HepG2 (cell line): Measurements from ENCODE around the gene PAPSS2. TPM values are rescaled to one million over a fixed set of nuclear protein-coding genes. Genes with fewer than 3 reads are reported as not detected.

Experiments used
- ATAC-seq: fragments of 200-7000 bp; cut with Tn5 transposase; 3 replicates; pipeline ENCODE4 v1.9.1; 2020; ENCODE audit warnings: mild to moderate bottlenecking, moderate library complexity
- BruUV-seq: library from RNA; stranded (reverse); fragments of 400-500 nt; replicated peaks from 2 replicates; lab custom pipeline; 2021; lab: Mats Ljungman, UMichigan
- CTCF ChIA-PET: fragments of 300-600 bp; formaldehyde crosslinking; extraction: SDS; loops from one replicate; lab custom pipeline; 2021; ENCODE audit warnings: low total read pairs, inconsistent platforms, low intra/inter-chr PET ratio; lab: Yijun Ruan, JAX
- POLR2A ChIA-PET: fragments of 350-600 bp; sonication (Branson Sonifier 250); formaldehyde crosslinking; loops from one replicate; lab custom pipeline; 2020; ENCODE audit warnings: antibody characterized with exemption, inconsistent platforms; lab: Yijun Ruan, JAX
- DNase-seq: peaks from one replicate; pipeline ENCODE4 v3.0.0-alpha.2; 2015; ENCODE audit warnings: low spot score
- FAIRE-seq: peaks from 3 replicates; lab custom pipeline; 2011; peaks lifted over from hg19 to GRCh38; lab: Jason Lieb, UNC
- H2AFZ ChIP-seq: one replicate; pipeline ENCODE4 v1.6.1; 2011; ENCODE audit warnings: low read length, inconsistent platforms
- H3K27ac ChIP-seq: fragments of 300-600 bp; 3 replicates; pipeline ENCODE4 v1.8.0; 2011; ENCODE audit warnings: mixed run types, mild to moderate bottlenecking, mixed read lengths, low read length, inconsistent platforms; ENCODE audit not compliant: insufficient read depth; ENCODE audit errors: extremely low read length
- H3K27me3 ChIP-seq, 2 experiments: fragments of 200-600 bp in 1 of 2; 2 replicates in 1 of 2; 3 replicates in 1 of 2; pipeline versions ENCODE4 v1.6.0 to v1.8.0; 2011; ENCODE audit warnings: low read length in 2 of 2, mild to moderate bottlenecking in 2 of 2, moderate library complexity in 2 of 2, inconsistent platforms in 1 of 2; ENCODE audit not compliant: insufficient read depth in 2 of 2, control insufficient read depth in 1 of 2
- H3K36me3 ChIP-seq, 2 experiments: fragments of 200-600 bp in 1 of 2; replicated peaks in 1 of 2; 2 replicates in 1 of 2; 3 replicates in 1 of 2; pipeline versions ENCODE4 v1.5.1 to v1.8.0; 2011; ENCODE audit warnings: low read length in 2 of 2, inconsistent platforms in 1 of 2; ENCODE audit not compliant: insufficient read depth in 2 of 2, control insufficient read depth in 1 of 2
- H3K4me1 ChIP-seq: 2 replicates; pipeline ENCODE4 v1.5.1; 2012; ENCODE audit warnings: low read length, inconsistent platforms; ENCODE audit not compliant: insufficient read depth
- H3K4me2 ChIP-seq: 2 replicates; pipeline ENCODE4 v1.6.0; 2011; ENCODE audit warnings: low read depth, low read length, inconsistent platforms
- H3K4me3 ChIP-seq, 3 experiments: fragments of 200-600 bp in 1 of 3; sonication (generic), shearing (Covaris generic) in 1 of 3; replicated peaks in 1 of 3; 2 replicates each; pipeline ENCODE4 v1.5.1; 2011 to 2016; ENCODE audit warnings: low read length in 3 of 3, inconsistent platforms in 2 of 3, low read depth in 2 of 3, mild to moderate bottlenecking in 2 of 3, control low read depth in 1 of 3, mixed read lengths in 1 of 3; ENCODE audit not compliant: insufficient read depth in 1 of 3
- H3K79me2 ChIP-seq: one replicate; pipeline ENCODE4 v1.6.1; 2011; ENCODE audit warnings: low read length, inconsistent platforms; ENCODE audit not compliant: insufficient read depth
- H3K9ac ChIP-seq: 2 replicates; pipeline ENCODE4 v1.6.0; 2011; ENCODE audit warnings: mild to moderate bottlenecking, low read depth, low read length, inconsistent platforms; ENCODE audit not compliant: insufficient read depth
- H3K9me3 ChIP-seq: 2 replicates; pipeline ENCODE4 v1.5.1; 2012; ENCODE audit warnings: mild to moderate bottlenecking, low read length
- H4K20me1 ChIP-seq: 2 replicates; pipeline ENCODE4 v1.6.0; 2011; ENCODE audit warnings: inconsistent platforms, mild to moderate bottlenecking, low read length, moderate library complexity; ENCODE audit not compliant: insufficient read depth
- CAMTA2 ChIP-seq: sonication (generic); formaldehyde crosslinking; IDR thresholded peaks from 2 replicates; pipeline ENCODE4 v1.4.0; 2020; ENCODE audit warnings: mild to moderate bottlenecking, missing genetic modification reagents, borderline replicate concordance
- GPN1 ChIP-seq: sonication (generic); formaldehyde crosslinking; IDR thresholded peaks from 2 replicates; pipeline ENCODE4 v1.5.1; 2020; ENCODE audit warnings: missing genetic modification reagents, borderline replicate concordance
- MAFF ChIP-seq: IDR thresholded peaks from 2 replicates; pipeline ENCODE4 v1.6.1; 2011; ENCODE audit warnings: low read depth, low read length, improper control_type of control experiment
- MAFK ChIP-seq, 2 experiments: IDR thresholded peaks in 1 of 2; conservative IDR thresholded peaks in 1 of 2; 2 replicates each; pipeline ENCODE4 v1.6.1; 2011; ENCODE audit warnings: improper control_type of control experiment in 2 of 2, low read length in 2 of 2
- RORA ChIP-seq: sonication (generic); formaldehyde crosslinking; IDR thresholded peaks from 2 replicates; pipeline ENCODE4 v1.5.0; 2020; ENCODE audit warnings: mild to moderate bottlenecking, missing genetic modification reagents, moderate library complexity
- SIN3A ChIP-seq: IDR thresholded peaks from 2 replicates; pipeline ENCODE4 v1.6.1; 2011; ENCODE audit warnings: low read depth, mild to moderate bottlenecking, control low read depth, low read length, borderline replicate concordance
- SP1 ChIP-seq, 2 experiments: fragments of 450-650 bp in 1 of 2; sonication (generic) in 1 of 2; formaldehyde crosslinking in 1 of 2; IDR thresholded peaks; 2 replicates each; pipeline versions ENCODE4 v1.4.0 to v1.6.1; 2016 to 2020; ENCODE audit warnings: missing genetic modification reagents in 1 of 2
- ZBTB2 ChIP-seq: sonication (generic); formaldehyde crosslinking; IDR thresholded peaks from 2 replicates; pipeline ENCODE4 v1.8.0; 2022; ENCODE audit warnings: low read depth, missing genetic modification reagents
- ZKSCAN5 ChIP-seq: sonication (generic); formaldehyde crosslinking; IDR thresholded peaks from 2 replicates; pipeline ENCODE4 v1.5.1; 2020; ENCODE audit warnings: mild to moderate bottlenecking, missing genetic modification reagents
- ZNF331 ChIP-seq: sonication (generic); formaldehyde crosslinking; IDR thresholded peaks from 2 replicates; pipeline ENCODE4 v1.4.0; 2020; ENCODE audit warnings: missing genetic modification reagents
- ZNF672 ChIP-seq: sonication (generic); formaldehyde crosslinking; IDR thresholded peaks from 2 replicates; pipeline ENCODE4 v1.8.1; 2022; ENCODE audit warnings: missing genetic modification reagents
- WGBS: methylation state at CpG from one replicate; pipeline ENCODE4 v1.1.6; 2017; ENCODE audit warnings: low lambda C conversion rate; 5-methylcytosine and 5-hydroxymethylcytosine counted together
- in situ Hi-C: cut with HindIII; loops from 2 replicates; pipeline ENCODE4 v1.10.0; 2017; ENCODE audit warnings: low pct_unique_long_range_greater_than_20kb; ENCODE audit not compliant: extremely low pct_ligation_motif_present
- intact Hi-C: fragments of 100-400 bp; cut with micrococcal nuclease; formaldehyde crosslinking; loops from one replicate; pipeline ENCODE4 v1.10.0; 2022; ENCODE audit not compliant: unreplicated experiment
- polyA plus RNA-seq, 8 experiments: library from polyadenylated mRNA; depleted of rRNA in 3 of 8; stranded (reverse) in 7 of 8; unstranded in 1 of 8; fragments of >200 nt; fragmentation: Illumina TruSeq in 4 of 8; extraction: Trizol in 4 of 8; gene quantifications; 2 replicates each; pipeline versions ENCODE4 v1.2.1 to v1.2.3, GENCODE V29; 2011 to 2016; ENCODE audit warnings: low read depth in 4 of 8, missing spikeins in 1 of 8, mixed read lengths in 1 of 8; ENCODE audit not compliant: insufficient read depth in 1 of 8
- total RNA-seq, 5 experiments: library from RNA; depleted of rRNA; stranded (reverse); fragments of >200 nt; fragmentation: Illumina TruSeq; extraction: Trizol; gene quantifications; 2 replicates each; pipeline ENCODE4 v1.2.3, GENCODE V29; 2016; ENCODE audit warnings: low read depth in 1 of 5

Gene PAPSS2
- total and polyA plus RNA-seq, 2 of the 13 experiments (the other 11 are each of a cell fraction or from before 2014, with no cell fraction given): 0.11 to 0.12 TPM

- FAIRE-seq (no peak), ATAC-seq (no peak), DNase-seq (no peak)
- Histone ChIP-seq H3K79me2 (no peaks in the 10 kb centered on the region), H3K36me3 (no peaks in the 10 kb centered on the region), H2AFZ (no peak overlapping the region), H3K4me3 (no peak overlapping the region), H3K4me2 (no peak overlapping the region), H4K20me1 (no peaks in the 10 kb centered on the region), H3K9ac (no peak overlapping the region), H3K9me3 (no peaks in the 10 kb centered on the region), H3K4me1 (no peaks in the 10 kb centered on the region), H3K27me3 (peaks cover 0 to 14% of the 10 kb centered on the region in 2 experiments; a peak in 1 of 5 replicates), H3K27ac (no peak overlapping the region)
- in situ Hi-C loops: no loop called here
- ChIA-PET POLR2A (no interaction called here), CTCF (no interaction called here)
- no peak for TF ChIP-seq ZNF672 (CRISPR knock-in tag)
- no peak for TF ChIP-seq RORA (CRISPR knock-in tag)
- no peak for TF ChIP-seq SIN3A
- TF ChIP-seq ZNF331: no peak
- intact Hi-C loops: no loop called here
- 12% methylated on average over 3 of the region's 3 CpGs for WGBS
- BruUV-seq: no TSS peak
Observed at GRCh38 chr10:87695074-87695473, 35.4 kb downstream of the PAPSS2 start.

GRCh38 chr10:87696922-87697745 lies 37.5 kb downstream of the PAPSS2 start:
- FAIRE-seq (no peak), ATAC-seq (no peak), DNase-seq (no peak)
- H3K79me2 ChIP-seq: no peaks in the 10 kb centered on the region
- H3K4me3 ChIP-seq: no peak overlapping the region
- TF ChIP-seq GPN1 (no peak), MAFF (0 out of 2 replicates have a peak, but pooled peaks have one; percentile 42), ZBTB2 (no peak), ZKSCAN5 (CRISPR knock-in tag) (no peak), SP1 (IDR thresholded peaks at IDR 0.05) (no peak), SP1 (CRISPR knock-in tag; IDR thresholded peaks at IDR 0.05) (no peak), CAMTA2 (CRISPR knock-in tag) (no peak), MAFK (conservative IDR thresholded peaks at IDR 0.05 in 1 of 2, IDR thresholded peaks at IDR 0.05 in 1 of 2; ENCODE audit: low read length in 2 of 2) (peak; percentile 42 to 68; a peak in 2 of 4 replicates)
- H3K27ac ChIP-seq: no peak overlapping the region
- H3K4me2 ChIP-seq: no peak overlapping the region
- 48% methylated on average over 7 of the region's 11 CpGs for WGBS
- peaks cover 11% of the 10 kb centered on the region for H3K4me1 ChIP-seq
- BruUV-seq: no TSS peak
- no peak overlapping the region for H3K9ac ChIP-seq
- ChIA-PET POLR2A (no interaction called here), CTCF (no interaction called here)
- peaks cover 0 to 14% of the 10 kb centered on the region in 2 experiments; a peak in 1 of 5 replicates for H3K27me3 ChIP-seq
- no peak overlapping the region for H2AFZ ChIP-seq
- no peaks in the 10 kb centered on the region for H3K9me3 ChIP-seq
- in situ Hi-C loops (no loop called here), intact Hi-C loops (no loop called here)
- no peaks in the 10 kb centered on the region for H4K20me1 ChIP-seq
- no peaks in the 10 kb centered on the region for H3K36me3 ChIP-seq
